ENCODE data around the gene ADCY9.
"Not testable (repeated sequence)": the region's sequence is repeated elsewhere in the genome, so short reads cannot be mapped to it uniquely, and the experiment has no call there.

The ADCY9 gene

DNA sequence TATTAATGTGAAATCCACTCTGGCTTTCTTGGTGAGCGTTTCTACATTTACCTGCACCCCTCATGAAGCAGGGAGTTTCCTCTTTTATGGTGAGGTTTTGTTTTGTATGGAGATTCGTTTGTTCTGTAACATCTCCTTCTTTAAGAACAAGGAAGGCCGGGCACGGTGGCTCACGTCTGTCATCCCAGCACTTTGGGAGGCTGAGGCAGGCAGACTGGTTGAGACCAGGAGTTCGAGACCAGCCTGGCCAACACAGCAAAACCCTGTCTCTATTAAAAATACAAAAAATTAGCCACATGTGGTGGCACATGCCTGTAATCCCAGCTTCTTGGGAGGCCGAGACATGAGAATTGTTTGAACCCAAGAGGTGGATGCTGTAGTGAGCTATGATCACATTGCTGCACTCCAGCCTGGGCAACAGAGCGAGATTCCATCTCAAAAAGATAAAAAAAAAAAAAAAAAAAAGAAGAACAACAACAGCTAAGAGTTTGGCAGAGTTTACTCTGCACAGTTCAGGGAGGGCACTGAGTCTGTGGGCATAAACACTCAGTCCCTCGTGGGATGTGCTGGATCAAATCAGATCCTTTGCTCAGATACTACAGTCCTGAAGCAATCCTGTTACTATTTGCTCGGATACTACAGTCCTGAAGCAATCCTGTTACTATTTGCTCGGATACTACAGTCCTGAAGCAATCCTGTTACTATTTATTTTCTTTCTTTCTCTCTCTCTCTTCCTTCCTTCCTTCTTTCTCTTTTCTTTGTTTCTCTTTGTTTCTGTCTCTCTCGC, 28.9 kb downstream of the ADCY9 start:
- Histone ChIP-seq H3K4me1 (ENCODE audit: control insufficient read depth, insufficient read depth, low read length, poor library complexity, severe bottlenecking) (peaks cover 6% of the 10 kb centered on the region), H3K4me3 (ENCODE audit: insufficient read depth, low read depth, low read length, poor library complexity, severe bottlenecking) (no peak overlapping the region), H3K36me3 (ENCODE audit: control insufficient read depth, insufficient read depth, low read length) (no peaks in the 10 kb centered on the region), H3K9me3 (ENCODE audit: control insufficient read depth, low read length) (no peaks in the 10 kb centered on the region), H3K27me3 (replicated peaks; ENCODE audit: control insufficient read depth, insufficient read depth, low read length, poor library complexity, severe bottlenecking) (no peaks in the 10 kb centered on the region), H3K27ac (ENCODE audit: insufficient read depth, low read length, poor library complexity, severe bottlenecking) (no peak overlapping the region)
- DNase-seq = no peak

GRCh38 chr16:4086153-4086552, 30.1 kb downstream of the ADCY9 start:
- DNase-seq = no peak
- Histone ChIP-seq H3K36me3 (ENCODE audit: control insufficient read depth, insufficient read depth, low read length) (no peaks in the 10 kb centered on the region), H3K27ac (ENCODE audit: insufficient read depth, low read length, poor library complexity, severe bottlenecking) (no peak overlapping the region), H3K4me3 (ENCODE audit: insufficient read depth, low read depth, low read length, poor library complexity, severe bottlenecking) (no peak overlapping the region), H3K9me3 (ENCODE audit: control insufficient read depth, low read length) (no peaks in the 10 kb centered on the region), H3K27me3 (replicated peaks; ENCODE audit: control insufficient read depth, insufficient read depth, low read length, poor library complexity, severe bottlenecking) (no peaks in the 10 kb centered on the region), H3K4me1 (ENCODE audit: control insufficient read depth, insufficient read depth, low read length, poor library complexity, severe bottlenecking) (peaks cover 6% of the 10 kb centered on the region)

GRCh38 chr16:4085405-4085970, 30.8 kb downstream of the ADCY9 start:
- H3K4me1 ChIP-seq (ENCODE audit: control insufficient read depth, insufficient read depth, low read length, poor library complexity, severe bottlenecking) = peaks cover 6% of the 10 kb centered on the region
- no peaks in the 10 kb centered on the region for H3K36me3 ChIP-seq (ENCODE audit: control insufficient read depth, insufficient read depth, low read length)
- no peak overlapping the region for H3K27ac ChIP-seq (ENCODE audit: insufficient read depth, low read length, poor library complexity, severe bottlenecking)
- DNase-seq = no peak
- H3K4me3 ChIP-seq (ENCODE audit: insufficient read depth, low read depth, low read length, poor library complexity, severe bottlenecking) = no peak overlapping the region
- H3K9me3 ChIP-seq (ENCODE audit: control insufficient read depth, low read length) = no peaks in the 10 kb centered on the region
- H3K27me3 ChIP-seq (replicated peaks; ENCODE audit: control insufficient read depth, insufficient read depth, low read length, poor library complexity, severe bottlenecking) = no peaks in the 10 kb centered on the region

DNA sequence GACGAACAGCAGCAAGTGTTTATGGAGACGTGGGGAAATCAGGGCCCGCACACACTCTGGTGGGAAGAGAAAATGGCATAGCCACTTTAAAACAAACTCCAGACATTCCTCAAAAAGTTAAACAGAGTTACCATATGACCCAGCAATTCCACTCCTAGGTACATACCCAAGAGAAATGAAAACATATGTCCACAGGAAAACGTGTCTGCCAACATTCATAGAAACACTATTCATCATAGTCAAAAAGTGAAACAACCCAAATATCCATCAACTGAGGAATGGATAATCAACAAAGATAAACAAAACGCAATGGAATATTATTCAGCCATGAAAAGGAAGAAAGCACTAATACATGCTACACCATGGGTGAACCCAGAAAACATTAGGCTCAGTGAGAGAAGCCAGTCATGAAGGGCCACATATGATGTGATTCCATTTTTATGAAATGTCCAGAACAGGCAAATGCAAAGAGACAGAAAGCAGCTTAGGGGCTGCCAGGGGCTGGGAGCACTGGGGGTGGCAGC, 32.8 kb downstream of the ADCY9 start:
- Histone ChIP-seq H3K4me1 (ENCODE audit: control insufficient read depth, insufficient read depth, low read length, poor library complexity, severe bottlenecking) (peaks cover 3% of the 10 kb centered on the region), H3K27me3 (replicated peaks; ENCODE audit: control insufficient read depth, insufficient read depth, low read length, poor library complexity, severe bottlenecking) (no peaks in the 10 kb centered on the region), H3K4me3 (ENCODE audit: insufficient read depth, low read depth, low read length, poor library complexity, severe bottlenecking) (no peak overlapping the region), H3K36me3 (ENCODE audit: control insufficient read depth, insufficient read depth, low read length) (no peaks in the 10 kb centered on the region), H3K9me3 (ENCODE audit: control insufficient read depth, low read length) (no peaks in the 10 kb centered on the region), H3K27ac (ENCODE audit: insufficient read depth, low read length, poor library complexity, severe bottlenecking) (no peak overlapping the region)
- no peak for DNase-seq

- Histone ChIP-seq H3K27ac (ENCODE audit: insufficient read depth, low read length, poor library complexity, severe bottlenecking) (no peak overlapping the region), H3K36me3 (ENCODE audit: control insufficient read depth, insufficient read depth, low read length) (no peaks in the 10 kb centered on the region), H3K27me3 (replicated peaks; ENCODE audit: control insufficient read depth, insufficient read depth, low read length, poor library complexity, severe bottlenecking) (no peaks in the 10 kb centered on the region), H3K9me3 (ENCODE audit: control insufficient read depth, low read length) (no peaks in the 10 kb centered on the region), H3K4me3 (ENCODE audit: insufficient read depth, low read depth, low read length, poor library complexity, severe bottlenecking) (no peak overlapping the region), H3K4me1 (ENCODE audit: control insufficient read depth, insufficient read depth, low read length, poor library complexity, severe bottlenecking) (peaks cover 3% of the 10 kb centered on the region)
- no peak for DNase-seq
Observed at GRCh38 chr16:4082474-4083044, 33.7 kb downstream of the ADCY9 start.

- H3K27me3 ChIP-seq (replicated peaks; ENCODE audit: control insufficient read depth, insufficient read depth, low read length, poor library complexity, severe bottlenecking) = no peaks in the 10 kb centered on the region
- no peaks in the 10 kb centered on the region for H3K36me3 ChIP-seq (ENCODE audit: control insufficient read depth, insufficient read depth, low read length)
- DNase-seq = no peak
- no peak overlapping the region for H3K4me3 ChIP-seq (ENCODE audit: insufficient read depth, low read depth, low read length, poor library complexity, severe bottlenecking)
- H3K4me1 ChIP-seq (ENCODE audit: control insufficient read depth, insufficient read depth, low read length, poor library complexity, severe bottlenecking) = peaks cover 3% of the 10 kb centered on the region
- no peaks in the 10 kb centered on the region for H3K9me3 ChIP-seq (ENCODE audit: control insufficient read depth, low read length)
- no peak overlapping the region for H3K27ac ChIP-seq (ENCODE audit: insufficient read depth, low read length, poor library complexity, severe bottlenecking)
Observed at GRCh38 chr16:4081521-4082021, 34.7 kb downstream of the ADCY9 start.

DNA sequence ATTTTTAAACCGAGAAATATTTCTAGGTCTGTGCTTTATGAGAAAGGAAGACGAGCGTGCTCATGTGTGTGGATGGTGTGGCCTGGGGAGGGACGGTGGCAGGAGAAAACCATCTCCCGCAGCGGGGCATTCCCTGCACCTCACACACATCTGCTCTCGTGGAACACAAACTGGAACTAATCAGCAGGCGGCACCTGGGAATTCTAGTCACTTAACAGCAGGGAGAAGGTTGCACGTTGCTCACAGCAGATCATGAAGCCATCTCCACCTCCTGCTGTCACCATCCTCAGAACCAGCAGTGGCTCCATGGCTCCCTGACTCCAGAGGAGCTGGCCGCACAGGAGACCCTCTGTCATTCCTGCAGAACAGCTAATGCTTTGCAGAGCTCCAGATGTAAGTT, 35.2 kb downstream of the ADCY9 start:
- Histone ChIP-seq H3K36me3 (ENCODE audit: control insufficient read depth, insufficient read depth, low read length) (no peaks in the 10 kb centered on the region), H3K4me3 (ENCODE audit: insufficient read depth, low read depth, low read length, poor library complexity, severe bottlenecking) (no peak overlapping the region), H3K9me3 (ENCODE audit: control insufficient read depth, low read length) (no peaks in the 10 kb centered on the region), H3K27me3 (replicated peaks; ENCODE audit: control insufficient read depth, insufficient read depth, low read length, poor library complexity, severe bottlenecking) (no peaks in the 10 kb centered on the region), H3K4me1 (ENCODE audit: control insufficient read depth, insufficient read depth, low read length, poor library complexity, severe bottlenecking) (peaks cover 3% of the 10 kb centered on the region), H3K27ac (ENCODE audit: insufficient read depth, low read length, poor library complexity, severe bottlenecking) (no peak overlapping the region)
- no peak for DNase-seq

DNA sequence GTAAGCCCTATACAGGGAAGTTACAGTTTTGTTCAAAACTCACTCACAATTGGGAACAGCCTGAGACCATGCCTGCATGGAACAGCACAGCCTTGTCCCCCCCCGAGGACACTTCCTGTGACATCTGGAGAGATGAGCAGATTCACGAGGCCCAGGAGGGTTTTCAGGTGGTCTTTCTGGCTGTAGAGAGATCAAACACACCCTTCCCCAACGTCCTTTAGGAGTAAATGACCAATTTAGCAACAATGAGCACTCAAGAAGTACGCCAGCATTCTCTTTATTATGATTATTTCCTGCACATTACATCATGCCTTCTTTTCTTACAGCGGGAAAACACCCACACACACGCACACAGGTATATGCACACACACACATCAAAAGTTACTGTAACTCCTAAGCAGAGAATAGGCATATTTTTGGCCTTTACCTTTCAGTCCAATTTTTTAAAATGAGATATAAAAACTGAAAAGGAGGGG, 39.0 kb downstream of the ADCY9 start:
- no peak for DNase-seq
- Histone ChIP-seq H3K36me3 (ENCODE audit: control insufficient read depth, insufficient read depth, low read length) (no peaks in the 10 kb centered on the region), H3K27me3 (replicated peaks; ENCODE audit: control insufficient read depth, insufficient read depth, low read length, poor library complexity, severe bottlenecking) (no peaks in the 10 kb centered on the region), H3K4me1 (ENCODE audit: control insufficient read depth, insufficient read depth, low read length, poor library complexity, severe bottlenecking) (no peaks in the 10 kb centered on the region), H3K27ac (ENCODE audit: insufficient read depth, low read length, poor library complexity, severe bottlenecking) (no peak overlapping the region), H3K9me3 (ENCODE audit: control insufficient read depth, low read length) (no peaks in the 10 kb centered on the region), H3K4me3 (ENCODE audit: insufficient read depth, low read depth, low read length, poor library complexity, severe bottlenecking) (no peak overlapping the region)

- no peaks in the 10 kb centered on the region for H3K9me3 ChIP-seq (ENCODE audit: control insufficient read depth, low read length)
- no peaks in the 10 kb centered on the region for H3K4me1 ChIP-seq (ENCODE audit: control insufficient read depth, insufficient read depth, low read length, poor library complexity, severe bottlenecking)
- no peaks in the 10 kb centered on the region for H3K27me3 ChIP-seq (replicated peaks; ENCODE audit: control insufficient read depth, insufficient read depth, low read length, poor library complexity, severe bottlenecking)
- no peaks in the 10 kb centered on the region for H3K36me3 ChIP-seq (ENCODE audit: control insufficient read depth, insufficient read depth, low read length)
- no peak for DNase-seq
- no peak overlapping the region for H3K27ac ChIP-seq (ENCODE audit: insufficient read depth, low read length, poor library complexity, severe bottlenecking)
- no peak overlapping the region for H3K4me3 ChIP-seq (ENCODE audit: insufficient read depth, low read depth, low read length, poor library complexity, severe bottlenecking)
Observed at GRCh38 chr16:4075534-4075933, 40.7 kb downstream of the ADCY9 start.

DNA sequence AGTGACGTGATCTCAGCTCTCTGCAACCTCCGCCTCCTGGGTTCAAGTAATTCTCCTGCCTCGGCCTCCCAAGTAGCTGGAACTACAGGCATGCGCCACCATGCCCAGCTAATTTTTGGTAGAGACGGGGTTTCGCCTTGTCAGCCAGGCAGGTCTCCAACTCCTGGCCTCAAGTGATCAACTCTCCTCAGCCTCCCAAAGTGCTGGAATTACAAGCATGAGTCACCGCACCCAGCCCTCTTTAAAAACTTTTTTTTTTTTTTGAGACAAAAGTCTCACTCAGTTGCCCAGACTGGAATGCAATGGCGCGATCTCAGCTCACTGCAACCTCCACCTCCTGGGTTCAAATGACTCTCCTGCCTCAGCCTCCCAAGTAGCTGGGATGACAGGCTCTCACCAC, 43.1 kb downstream of the ADCY9 start:
- not testable (repeated sequence) for DNase-seq; H3K4me1 ChIP-seq (ENCODE audit: control insufficient read depth, insufficient read depth, low read length, poor library complexity, severe bottlenecking); H3K27me3 ChIP-seq (replicated peaks; ENCODE audit: control insufficient read depth, insufficient read depth, low read length, poor library complexity, severe bottlenecking); H3K4me3 ChIP-seq (ENCODE audit: insufficient read depth, low read depth, low read length, poor library complexity, severe bottlenecking); H3K27ac ChIP-seq (ENCODE audit: insufficient read depth, low read length, poor library complexity, severe bottlenecking); H3K9me3 ChIP-seq (ENCODE audit: control insufficient read depth, low read length); H3K36me3 ChIP-seq (ENCODE audit: control insufficient read depth, insufficient read depth, low read length)
